GM18505 (cell line): ENCODE measurements around the gene FXYD2.

Experiments
- ATAC-seq: cut with Tn5 transposase; IDR thresholded peaks from one replicate; pipeline ENCODE4 v1.9.1; 2021; ENCODE audit not compliant: unreplicated experiment
- POLR2A ChIP-seq: IDR thresholded peaks from 4 replicates; pipeline ENCODE4 v1.6.1; 2011; ENCODE audit warnings: borderline replicate concordance; ENCODE audit not compliant: insufficient read depth, insufficient read length; ENCODE audit errors: extremely low read depth

The FXYD2 gene

DNA sequence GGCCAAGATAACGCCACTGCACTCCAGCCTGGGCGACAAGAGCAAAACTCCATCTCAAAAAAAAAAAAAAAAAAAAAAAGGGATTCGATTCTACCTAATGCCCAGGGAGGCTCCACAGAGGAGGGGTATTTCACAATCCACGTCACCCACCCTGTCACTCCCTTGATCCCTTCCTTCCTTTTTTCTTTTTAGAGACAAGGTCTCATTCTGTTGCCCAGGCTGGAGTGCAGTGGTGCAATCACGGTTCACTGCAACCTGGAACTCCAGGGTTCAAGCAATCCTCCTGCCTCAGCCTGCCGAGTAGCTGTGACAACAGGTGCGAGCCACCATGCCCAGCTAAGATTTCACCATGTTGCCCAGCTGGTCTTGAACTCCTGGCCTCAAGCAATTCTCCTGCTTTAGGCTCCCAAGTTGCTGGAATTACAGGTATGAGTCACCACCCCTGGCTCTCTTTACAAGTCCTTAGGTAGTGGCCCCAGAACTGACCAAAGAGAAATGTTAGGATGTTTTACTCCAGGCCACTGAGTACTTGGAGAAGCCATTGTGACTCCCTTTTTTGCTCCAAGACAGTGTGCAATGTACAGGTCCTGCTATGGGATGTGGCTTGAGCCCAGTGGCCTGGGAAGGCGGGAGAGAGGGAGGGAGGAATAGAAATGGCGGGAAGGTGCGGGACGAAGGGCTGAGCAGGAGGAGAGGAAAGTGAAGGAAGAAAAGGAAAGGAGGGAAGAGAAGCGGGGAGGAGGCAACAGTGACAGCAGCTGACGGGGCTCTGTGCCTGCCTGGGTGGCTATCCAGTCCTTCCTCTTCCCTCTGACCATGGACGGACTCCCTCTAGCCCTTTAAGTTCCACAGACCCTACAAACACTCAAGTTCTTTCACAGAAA, 11.8 kb upstream of the FXYD2 start:
- no peak for ATAC-seq
- no peak for TF ChIP-seq POLR2A

DNA sequence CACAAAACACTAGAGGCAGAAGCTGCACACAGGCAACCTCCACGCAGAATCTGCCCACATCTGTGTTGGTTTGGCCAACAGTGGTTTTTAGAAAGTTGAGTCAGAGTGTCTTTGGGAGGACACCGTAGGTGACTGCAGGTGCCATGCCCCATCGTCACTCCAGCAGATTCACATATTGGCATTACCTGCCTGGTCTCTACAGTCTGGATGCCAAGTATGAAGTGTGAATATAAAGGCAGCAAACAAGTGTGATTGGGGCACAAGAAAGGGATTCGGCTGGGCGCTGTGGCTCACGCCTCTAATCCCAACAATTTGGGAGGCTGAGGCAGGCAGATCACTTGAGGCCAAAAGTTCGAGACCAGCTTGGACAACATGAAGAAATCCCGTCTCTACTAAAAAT, 11.0 kb upstream of the FXYD2 start:
- TF ChIP-seq POLR2A: no peak
- no peak for ATAC-seq

GRCh38 chr11:117834838-117835443, 10.4 kb upstream of the FXYD2 start:
- no peak for TF ChIP-seq POLR2A
- no peak for ATAC-seq

GRCh38 chr11:117834068-117834810, 9.7 kb upstream of the FXYD2 start:
- no peak for ATAC-seq
- no peak for TF ChIP-seq POLR2A

DNA sequence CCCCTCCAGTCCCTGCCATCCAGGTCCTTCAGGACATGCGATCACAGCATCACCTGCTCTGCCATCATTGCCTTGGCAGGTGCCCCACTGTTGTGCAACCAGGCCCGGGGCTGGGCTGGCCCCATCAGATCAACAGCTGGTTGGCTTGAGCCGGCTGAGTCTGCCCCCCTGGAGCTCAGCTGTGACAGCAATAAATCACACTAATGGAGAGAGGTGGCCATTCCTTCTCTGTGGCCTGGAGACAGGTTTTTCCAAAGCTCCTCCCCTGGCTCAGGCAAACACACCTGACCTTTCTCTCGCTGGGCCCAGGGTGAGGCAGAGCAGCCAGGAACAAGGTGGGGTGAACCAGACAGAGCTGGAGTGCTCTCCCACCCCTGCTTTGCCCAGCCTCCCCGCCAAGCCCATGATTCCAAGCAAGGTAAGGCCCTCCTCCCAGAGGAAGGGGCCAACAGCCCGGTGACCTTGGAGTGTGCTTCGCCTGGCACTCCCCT, 8.9 kb upstream of the FXYD2 start:
- no peak for TF ChIP-seq POLR2A
- no peak for ATAC-seq

- ATAC-seq: no peak
- no peak for TF ChIP-seq POLR2A
Measured at GRCh38 chr11:117832511-117832910, 8.0 kb upstream of the FXYD2 start.

DNA sequence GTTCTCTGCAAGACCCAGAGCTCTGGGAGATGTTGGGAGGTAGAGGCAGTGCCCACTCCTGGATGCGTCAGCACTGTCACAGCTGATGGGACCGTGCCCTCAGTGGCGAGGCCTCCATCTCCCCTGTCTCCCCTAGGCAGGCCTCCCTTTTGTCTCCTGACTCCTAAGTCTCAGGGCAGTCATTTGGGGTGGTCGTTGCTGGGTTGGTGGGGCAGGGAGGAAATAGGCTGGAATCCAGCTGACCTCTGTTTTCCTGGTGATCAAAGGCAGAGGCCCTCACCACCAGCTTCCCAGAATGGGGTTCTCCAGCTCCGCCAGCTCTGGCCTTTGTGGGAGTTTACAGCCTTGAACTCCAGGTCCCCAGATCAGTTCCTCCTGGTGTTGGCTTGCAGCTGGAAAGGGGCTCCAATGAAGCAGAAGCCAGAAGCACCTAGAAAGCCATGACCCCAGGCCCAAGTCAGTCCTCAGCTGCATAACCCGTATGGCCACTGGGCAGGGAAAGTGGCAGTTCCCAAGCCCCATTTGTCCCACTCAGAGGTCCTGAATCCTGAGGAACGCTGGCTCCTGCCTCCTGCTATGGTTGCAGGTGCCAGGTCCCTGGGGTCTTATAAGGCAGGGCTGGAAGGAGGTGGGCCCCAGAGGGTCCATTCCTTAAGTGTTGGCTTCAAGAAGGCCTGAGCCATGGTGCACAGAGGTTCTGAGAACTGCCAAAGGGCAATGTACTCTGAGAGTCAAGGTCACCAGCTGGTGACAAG, 7.3 kb upstream of the FXYD2 start:
- ATAC-seq: no peak
- no peak for TF ChIP-seq POLR2A

DNA sequence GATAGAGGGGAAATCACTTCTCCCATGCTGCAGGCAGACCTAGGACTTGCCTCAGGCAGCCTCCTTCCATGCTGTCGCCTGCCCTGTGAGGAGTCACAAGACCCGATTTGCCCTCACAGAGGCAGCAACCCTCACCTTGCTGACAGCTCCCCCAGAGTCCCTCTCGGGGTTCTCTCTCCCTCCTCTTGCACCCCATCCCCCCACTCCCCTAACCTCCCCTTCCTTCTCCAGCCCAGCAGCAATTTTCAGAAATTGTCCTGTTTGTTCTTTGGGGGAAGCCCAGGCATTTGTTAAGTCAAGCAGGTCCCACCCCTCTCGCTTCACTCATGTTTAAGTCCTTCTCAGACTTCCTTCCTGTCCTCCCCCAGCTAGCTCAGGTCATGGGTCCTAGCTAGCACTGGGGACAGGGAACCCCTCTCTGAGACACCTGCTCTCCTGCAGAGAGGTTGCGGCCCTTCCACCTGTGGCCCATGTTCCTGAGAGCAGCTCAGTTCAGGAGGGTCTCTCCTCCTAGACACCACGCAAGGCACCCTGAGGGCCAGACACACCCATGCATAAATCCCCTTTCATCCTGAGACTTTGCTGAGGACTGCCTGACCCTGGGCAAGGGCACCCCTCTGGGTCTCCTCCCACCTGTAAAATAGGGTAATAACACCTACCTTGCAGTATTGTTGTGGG, 6.3 kb upstream of the FXYD2 start:
- TF ChIP-seq POLR2A: no peak
- no peak for ATAC-seq

- TF ChIP-seq POLR2A: no peak
- no peak for ATAC-seq
Measured at GRCh38 chr11:117830072-117830471, 5.5 kb upstream of the FXYD2 start.

- ATAC-seq: no peak
- no peak for TF ChIP-seq POLR2A
Measured at GRCh38 chr11:117829369-117829725, 4.8 kb upstream of the FXYD2 start.

GRCh38 chr11:117828611-117829368, 4.2 kb upstream of the FXYD2 start:
- ATAC-seq: no peak
- TF ChIP-seq POLR2A: no peak
